Ammon's horn (tissue), 1 donor: Measurements from ENCODE around the gene D2HGDH.
"Not testable (repeated sequence)": the region's sequence is repeated elsewhere in the genome, so short reads cannot be mapped to it uniquely, and the experiment has no call there.

ENCODE experiments used
- DNase-seq: peaks from one replicate; pipeline ENCODE4 v3.0.0-alpha.2; 2016; ENCODE audit warnings: low spot score

D2HGDH gene

DNA sequence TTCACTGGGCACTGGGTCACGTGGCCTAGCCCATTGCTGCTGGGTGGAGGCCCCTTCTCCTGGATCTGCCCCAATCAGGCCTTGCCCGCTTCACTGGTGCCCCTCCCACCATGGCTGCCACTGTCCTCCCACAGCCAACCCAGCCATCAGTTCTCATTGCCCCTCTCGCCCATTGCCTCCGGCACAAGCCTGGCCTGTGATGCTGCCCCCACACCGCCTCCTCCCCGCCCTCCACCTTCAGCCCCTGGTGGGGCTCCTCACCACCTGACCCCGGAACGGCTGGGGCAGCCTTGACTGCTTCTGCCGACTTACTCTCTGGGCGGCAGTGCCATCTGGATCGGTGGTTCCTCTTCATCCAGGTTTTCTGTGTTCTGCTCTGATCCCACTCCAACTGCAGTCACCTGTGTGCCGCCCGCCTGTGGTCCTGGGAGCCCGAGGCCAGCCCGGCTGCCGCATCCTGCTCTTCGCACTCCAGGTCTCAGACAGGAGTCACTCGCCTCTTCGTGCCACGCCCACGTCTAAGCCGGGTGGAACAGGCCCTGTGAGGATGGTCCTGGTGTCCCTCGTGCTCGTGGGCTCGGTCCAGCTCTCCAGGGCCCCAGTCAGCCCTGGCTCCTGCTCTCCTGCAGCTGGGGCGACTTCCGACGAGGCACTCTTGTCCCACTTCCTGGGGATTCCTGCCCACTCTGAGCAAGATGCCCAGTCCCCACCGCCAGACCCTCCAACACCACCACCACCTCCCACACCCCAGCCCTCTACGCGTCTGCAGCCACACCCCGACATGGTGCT is 14.2 kb downstream of the D2HGDH start:
- DNase-seq, result no peak

DNA sequence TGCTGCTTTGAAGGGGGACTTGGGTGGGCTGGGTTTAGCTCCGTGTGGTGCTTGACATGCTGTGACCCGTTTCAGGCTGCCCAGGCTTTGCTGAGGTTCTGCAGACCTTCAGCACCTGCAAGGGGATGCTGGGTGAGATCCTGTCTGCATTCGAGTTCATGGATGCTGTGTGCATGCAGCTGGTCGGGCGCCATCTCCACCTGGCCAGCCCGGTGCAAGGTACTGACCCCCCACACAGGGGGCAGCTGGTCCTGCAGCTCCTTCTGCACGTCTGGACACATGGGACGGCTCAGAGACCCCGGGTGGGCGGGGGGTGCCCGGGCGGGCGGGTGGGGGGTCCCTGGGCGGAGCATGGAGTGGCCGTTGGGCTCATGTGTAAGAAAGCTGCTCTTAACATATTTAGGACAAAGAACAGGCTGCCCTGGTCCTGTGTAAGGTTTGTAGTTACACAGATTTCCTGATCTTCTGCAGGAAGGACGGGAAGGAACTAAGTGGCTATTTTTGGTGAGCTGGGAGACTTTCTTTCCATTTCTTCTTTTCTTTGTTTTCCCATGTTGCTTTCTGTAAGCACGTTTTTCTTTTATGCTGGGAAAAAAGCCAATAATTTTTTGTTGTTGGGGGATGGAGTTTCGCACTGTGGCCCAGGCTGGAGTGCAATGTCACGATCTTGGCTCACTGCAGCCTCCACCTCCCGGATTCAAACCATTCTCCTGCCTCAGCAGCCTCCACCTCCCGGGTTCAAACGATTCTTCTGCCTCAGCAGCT is 15.8 kb downstream of the D2HGDH start:
- DNase-seq, result no peak

DNA sequence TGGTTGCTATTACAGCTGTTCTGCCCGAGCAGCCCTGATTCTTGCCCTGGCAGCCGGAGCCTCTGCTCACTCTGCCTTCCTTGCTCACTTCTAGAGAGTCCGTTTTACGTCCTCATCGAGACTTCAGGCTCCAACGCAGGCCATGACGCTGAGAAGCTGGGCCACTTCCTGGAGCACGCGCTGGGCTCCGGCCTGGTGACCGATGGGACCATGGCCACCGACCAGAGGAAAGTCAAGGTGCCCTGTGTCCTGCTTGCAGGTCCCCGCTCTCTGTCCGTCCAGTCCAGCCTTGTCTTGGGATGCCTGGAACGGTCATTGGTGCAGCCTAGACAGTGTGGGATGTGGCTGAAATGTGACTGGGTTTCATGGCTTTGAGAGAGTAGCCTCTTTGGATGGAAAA is 16.7 kb downstream of the D2HGDH start:
- no peak for DNase-seq

DNA sequence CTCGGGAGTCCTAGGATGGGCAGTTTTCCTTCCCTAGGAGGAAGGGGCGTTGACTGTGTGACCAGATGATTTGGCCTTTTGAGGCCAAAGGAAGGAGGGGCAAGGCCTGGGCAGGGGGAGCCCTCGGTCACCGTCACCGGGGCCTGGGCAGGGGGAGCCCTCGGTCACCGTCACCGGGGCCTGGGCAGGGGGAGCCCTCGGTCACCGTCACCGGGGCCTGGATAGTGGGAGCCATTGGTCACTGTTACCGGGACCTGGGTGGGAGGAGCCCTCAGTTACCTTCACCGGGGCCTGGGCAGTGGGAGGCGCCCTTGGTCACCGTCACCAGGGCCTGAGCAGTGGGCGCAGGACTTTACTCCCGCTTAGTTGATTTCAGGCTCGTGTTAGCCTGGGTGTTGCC is 17.3 kb downstream of the D2HGDH start:
- DNase-seq, result no peak

DNA sequence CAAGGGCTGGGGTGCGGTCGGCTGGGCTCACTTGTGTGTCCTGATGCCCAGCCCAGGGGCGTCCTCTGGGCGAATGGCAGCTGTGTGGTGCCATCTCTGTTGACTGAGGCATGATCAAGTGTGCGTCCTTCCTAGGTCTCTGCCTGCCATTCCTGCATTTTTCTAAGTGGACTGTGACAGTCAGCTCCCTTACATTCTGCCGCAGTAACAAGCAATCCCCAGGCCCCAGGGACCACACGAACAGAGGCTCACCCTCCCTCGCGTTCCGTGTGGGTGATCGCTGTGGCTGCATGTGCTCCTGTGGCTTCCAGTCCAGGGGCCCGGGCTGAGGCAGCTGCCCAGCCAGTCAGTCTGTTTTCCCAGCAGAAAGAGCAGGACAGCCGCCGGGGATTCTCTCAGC is 17.8 kb downstream of the D2HGDH start:
- no peak for DNase-seq

DNA sequence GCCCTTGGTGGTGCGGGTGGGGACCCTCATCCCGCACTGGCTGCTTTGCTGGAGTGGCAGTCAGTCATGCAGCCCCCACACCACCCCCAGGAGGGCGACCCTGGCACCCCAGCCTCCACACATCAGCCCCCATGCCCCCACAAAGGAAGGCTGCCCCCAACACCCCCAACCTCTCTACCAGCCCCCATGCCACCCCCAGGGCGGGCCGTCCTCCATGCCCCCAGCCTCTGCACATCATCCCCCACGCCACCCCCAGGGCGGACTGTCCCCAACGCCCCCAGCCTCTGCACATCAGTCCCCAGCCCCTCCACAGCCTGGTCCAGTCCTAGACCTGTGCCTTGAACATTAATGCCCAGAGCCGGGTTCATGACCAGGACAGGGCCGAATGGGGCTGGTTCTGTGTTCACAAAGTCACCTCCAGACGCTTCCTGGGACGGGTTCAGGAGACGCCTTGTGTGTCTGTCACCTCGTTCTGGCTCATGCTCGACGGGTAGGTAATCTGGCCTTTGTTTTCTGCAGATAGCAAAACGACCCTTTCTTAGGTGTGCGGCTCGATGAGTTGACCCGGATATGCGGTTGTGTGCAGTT is 18.4 kb downstream of the D2HGDH start:
- no peak for DNase-seq

DNA sequence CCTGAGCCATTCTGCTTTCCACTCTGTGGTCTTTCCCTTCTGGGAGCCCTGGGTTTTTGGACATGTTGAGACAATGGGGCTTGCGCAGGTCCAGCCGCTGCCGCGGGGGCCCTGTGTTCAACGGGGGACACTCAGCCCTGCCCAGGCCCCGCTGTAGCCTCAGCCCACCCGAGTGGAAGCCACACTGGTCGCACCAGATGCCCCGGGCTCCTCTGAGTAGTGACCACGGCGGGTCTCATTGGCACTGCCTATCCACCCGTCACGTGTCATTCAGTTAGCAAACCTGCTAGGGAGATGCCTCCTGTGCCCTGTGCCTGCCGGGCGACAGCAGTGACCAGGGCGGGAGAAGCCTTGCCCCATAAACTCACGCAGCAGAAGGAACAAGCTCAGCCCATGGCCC is 19.1 kb downstream of the D2HGDH start:
- DNase-seq, result no peak

DNA sequence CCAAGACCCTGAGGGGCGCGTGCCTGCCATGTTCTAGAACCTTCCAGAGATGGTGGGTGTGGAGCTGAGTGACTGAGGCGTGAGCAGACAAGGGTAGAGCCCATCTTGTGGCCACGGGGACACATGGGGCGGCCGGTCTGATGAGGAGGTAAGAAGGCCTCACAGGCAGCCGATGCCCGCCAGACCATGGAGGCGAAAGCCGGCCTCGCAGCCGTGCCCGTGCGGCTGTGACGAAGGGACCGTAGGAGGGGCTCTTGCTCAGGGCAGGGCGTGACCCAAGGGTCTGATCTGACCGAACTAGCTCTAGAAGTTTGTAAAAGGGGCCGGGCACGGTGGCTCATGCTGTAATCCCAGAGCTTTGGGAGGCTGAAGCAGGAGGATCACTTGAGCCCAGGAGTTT is 19.6 kb downstream of the D2HGDH start:
- no peak for DNase-seq

DNA sequence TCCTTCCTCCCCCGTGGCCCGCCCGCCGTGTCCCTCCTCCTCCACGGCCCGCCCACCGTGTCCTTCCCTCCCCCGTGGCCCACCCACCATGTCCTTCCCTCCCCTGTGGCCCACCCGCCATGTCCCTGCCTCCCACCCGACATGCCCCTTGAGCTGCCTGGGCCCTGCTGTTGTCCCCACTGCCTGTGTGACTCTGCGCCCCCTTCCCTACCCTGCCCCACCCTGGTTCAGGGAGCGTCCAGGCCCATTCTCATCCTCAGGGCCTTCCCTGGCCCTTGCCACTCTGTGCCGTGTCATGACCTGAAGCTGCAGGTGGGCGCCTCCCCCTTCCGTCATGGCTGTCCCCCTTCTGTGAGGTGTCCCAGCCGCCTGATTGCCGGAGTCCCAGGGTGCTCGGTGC is 20.7 kb downstream of the D2HGDH start:
- no peak for DNase-seq

DNA sequence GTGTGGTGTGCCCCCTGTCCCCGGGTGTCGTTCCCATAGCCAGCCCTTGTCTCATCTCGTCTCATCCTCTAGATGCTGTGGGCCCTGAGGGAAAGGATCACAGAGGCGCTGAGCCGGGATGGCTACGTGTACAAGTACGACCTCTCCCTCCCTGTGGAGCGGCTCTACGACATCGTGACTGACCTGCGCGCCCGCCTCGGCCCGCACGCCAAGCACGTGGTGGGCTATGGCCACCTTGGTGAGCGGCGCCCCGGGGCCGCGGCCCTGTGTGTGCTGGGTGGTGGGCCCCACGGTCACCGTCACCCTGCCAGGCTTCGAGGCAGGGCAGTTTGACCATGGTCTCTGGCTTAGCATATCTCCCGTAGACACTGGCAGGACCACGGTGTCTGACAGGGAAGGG is 21.3 kb downstream of the D2HGDH start:
- no peak for DNase-seq

DNA sequence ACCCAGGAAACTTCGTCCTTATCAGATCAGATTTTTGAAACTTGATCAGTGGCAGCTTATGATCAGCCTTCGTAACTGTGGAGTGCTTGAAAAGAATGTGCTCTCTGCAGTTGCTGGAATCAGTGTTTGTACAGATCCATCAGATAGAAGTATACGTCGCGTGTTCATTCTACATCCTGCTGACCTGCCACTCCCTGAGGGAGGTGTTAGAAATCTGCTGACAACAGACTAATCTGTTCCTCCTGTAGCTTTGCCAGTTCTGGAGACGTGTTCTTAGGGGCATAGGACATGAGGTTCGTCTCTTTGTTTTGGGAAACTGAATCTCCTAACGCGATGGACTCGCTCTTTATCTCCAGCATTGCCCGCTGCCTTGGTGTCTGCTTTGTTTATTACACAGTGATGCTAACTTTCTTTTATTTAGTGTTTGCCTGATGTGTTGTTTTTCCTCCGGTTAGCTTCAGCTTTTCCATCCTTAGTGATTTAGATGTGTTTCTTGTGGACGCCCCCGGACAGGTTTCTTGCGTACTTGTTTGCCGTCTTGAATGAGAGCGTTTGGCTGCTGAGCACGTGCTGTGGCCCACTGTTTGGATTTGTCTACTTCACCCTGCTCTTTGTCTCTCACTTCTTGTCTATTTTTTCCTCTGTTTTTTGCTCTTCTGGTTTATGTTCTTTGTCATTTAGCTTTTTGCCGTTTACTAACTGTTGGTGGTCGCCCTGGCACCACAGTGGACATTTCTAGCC is 24.8 kb downstream of the D2HGDH start:
- DNase-seq, result no peak

DNA sequence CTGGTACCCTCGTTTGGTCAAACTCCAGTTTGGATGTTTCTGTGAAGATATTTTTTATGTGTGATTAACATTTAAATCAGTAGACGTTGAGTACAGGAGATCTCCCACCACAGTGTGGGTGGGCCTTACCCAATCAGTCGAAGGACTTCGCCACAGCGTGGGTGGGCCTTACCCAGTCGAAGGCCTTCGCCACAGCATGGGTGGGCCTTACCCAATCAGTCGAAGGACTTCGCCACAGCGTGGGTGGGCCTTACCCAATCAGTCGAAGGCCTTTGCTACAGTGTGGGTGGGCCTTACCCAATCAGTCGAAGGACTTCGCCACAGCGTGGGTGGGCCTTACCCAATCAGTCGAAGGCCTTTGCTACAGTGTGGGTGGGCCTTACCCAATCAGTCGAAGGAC is 25.5 kb downstream of the D2HGDH start:
- not testable (repeated sequence) for DNase-seq

DNA sequence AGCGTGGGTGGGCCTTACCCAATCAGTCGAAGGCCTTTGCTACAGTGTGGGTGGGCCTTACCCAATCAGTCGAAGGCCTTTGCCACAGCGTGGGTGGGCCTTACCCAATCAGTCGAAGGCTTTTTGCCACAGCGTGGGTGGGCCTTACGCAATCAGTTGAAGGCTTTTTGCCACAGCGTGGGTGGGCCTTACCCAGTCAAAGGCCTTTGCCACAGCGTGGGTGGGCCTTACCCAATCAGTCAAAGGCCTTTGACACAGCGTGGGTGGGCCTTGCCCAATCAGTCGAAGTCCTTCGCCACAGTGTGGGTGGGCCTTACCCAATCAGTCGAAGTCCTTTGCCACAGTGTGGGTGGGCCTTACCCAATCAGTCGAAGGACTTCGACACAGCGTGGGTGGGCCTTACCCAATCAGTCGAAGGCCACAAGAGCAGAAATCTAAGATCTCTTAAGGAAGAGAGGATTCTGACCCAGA is 25.9 kb downstream of the D2HGDH start:
- DNase-seq, result no peak

DNA sequence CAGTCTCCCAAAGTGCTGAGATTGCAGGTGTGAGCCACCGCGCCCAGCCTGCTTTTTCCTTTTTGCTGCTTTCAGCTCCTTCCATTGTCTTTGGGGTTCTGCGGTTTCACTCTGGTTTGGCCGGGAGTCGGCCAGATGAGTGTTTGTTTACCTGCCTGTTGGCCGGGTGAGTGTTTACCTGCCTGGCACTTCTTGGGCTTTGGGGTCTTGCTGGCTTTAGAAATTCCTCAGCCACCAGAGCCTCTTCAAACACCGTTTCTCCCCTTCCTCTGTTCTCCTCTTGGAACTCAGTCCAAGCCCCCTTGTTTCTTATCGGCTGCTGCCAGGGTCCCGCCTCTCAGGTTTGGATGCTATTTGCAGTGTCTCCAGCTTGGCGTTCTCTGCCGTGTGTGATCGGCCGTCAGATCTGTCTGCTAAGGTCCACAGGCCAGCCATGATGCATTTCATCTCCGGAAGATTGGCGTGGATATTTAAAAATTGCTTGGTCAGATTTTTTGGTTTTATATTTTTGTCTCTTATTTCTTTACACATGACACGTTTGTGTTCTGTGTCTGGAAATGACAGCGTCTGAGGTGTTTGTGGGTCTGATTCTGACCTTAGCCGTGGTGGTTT is 28.0 kb downstream of the D2HGDH start:
- DNase-seq, result no peak

DNA sequence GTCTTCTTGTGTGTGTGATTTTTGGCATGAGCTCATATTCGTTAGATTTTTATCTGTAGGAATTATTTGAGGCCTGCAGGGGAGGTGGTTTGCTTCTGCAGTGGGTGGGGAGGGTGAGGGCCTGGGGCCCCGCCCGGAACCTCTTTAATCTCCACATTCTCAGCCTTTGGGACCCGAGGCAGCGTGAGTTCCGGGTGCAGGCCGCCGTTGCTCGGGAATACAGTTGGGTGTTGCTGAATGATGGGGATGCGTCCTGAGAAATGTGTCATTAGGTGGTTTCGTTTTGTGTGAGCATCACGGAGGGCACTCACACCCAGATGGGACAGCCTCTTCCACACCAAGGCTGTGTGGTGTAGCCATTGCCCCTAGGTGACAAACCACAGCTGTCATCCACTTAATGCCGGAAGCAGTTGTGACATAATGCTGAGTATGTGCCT is 28.5 kb downstream of the D2HGDH start:
- DNase-seq, result no peak

DNA sequence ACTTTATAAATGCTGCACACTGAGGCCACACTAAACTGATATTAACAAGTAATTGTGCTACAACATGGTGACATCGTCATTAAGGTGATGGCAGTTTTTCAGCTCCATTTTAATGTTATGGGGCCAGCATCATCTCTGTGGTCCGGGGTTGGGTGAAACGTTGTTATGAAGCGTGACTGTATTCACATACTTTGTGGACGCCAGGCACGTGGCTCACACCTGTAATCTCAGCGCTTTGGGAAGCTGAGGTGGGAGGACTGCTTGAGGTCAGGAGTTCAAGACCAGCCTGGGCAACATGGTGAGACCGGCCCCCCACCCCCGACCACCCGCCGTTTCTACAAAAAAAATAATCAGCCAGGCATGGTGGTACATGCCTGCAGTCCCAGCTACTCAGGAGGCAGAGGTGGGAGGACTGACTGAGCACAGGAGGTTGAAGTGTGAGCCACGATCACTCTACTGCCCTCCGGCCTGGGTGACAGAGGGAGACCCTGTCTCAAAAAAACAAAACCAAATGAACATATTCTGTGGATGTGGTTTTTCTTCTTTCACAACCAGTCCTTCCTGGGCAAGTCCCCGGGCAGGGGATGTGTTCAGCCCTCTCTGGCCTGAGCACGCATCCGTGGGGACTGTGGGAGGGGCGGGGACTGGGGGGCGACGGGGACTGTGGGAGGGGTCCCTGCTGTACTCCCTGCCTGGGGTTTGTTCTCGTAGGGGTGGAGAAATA is 29.3 kb downstream of the D2HGDH start:
- no peak for DNase-seq

DNA sequence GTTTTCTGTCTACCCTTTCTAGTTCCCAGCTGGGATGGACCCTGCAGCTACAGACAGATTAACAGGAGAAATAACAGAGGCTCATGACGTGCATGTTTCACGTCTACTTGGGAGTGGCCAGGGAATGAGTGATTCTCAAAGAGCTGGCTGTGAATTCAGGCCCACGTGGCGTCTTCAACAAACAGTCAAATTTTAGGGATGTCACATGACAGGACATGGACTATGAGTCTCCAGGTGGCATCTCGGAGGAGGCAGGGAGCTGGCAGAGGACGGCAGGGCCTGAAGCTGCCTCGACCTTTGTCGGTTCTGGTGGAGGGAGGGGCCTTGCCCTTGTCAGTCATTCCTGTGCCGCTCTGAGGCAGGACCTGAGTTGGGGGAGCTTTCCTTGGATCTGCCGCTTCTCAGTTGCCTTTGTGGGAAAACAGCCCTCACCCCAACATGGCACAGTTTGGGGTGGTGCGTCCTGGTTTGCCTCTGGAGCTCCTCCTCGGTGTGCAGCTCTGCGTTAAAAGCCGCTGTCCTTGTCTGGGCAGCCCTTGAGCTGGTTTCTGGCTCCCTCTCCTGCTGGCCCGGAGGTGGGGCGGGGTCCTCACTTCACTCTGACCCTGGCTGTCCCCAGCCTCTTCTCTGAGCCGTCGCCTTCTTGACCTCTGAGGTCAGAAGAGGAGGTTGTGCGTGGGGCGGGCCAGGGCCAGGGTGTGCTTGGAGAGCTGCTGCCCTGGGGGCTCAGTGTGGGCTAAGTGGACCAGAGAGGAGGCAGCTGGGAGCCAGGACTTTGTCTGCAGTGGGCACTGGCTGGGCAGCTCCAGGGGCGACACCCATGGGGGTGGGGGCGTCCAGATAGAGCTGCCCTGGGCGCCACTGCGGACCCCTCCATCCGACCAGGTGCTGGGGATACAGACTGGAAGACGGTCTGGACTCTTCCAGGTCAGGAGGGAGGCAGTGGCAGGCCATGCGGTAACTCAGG is 30.1 kb downstream of the D2HGDH start:
- no peak for DNase-seq

DNA sequence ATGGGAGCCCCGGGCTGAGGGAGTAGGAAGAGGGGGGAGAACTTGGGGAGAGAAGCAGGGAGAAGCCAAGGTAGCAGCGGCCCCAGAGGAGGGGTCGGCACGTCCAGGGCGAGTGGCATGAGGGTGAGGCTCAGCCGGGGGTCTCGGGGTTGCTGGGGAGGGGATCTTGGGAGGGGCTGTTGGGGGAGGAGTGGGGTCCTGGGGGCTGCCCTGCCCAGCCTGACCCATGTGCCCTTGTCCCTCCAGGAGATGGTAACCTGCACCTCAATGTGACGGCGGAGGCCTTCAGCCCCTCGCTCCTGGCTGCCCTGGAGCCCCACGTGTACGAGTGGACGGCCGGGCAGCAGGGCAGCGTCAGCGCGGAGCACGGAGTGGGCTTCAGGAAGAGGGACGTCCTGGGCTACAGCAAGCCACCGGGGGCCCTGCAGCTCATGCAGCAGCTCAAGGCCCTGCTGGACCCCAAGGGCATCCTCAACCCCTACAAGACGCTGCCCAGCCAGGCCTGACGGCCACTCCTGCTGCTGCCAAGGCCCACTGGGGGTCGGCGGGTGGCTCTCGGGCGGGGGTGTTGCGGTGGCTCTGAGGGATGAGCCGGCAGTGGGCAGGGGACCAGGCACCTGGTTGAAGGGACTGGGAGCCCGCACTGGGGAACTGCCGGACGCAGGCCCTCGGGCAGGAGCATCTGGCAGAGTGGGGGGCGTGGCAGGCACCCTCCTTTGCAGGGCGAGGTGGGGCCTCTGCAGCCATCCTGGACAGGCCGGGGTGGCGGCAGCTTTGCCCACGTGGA is 33.2 kb downstream of the D2HGDH start:
- DNase-seq, result no peak

DNA sequence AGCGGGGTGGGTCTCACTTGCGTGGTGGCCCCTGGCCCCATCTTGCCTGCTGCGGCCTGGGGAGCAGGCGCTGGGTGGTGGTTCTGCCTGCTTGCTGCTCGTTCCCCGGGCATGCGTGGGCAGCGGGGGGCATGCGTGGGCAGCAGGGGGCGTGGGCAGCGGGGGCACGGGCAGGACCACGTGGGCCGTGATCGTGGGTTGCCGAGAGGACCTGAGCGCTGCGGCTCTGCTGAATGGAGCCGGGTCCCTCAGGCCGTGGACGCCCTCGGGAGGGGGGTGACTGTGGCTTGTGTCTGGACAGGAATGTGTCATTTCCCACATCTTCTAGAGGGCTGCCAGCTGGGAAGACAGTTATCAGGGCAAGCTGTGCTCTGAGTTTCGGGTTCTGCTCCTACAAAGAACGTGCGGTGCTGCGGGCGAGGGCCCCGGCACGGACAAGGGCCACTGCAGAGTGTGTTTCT is 33.9 kb downstream of the D2HGDH start:
- no peak for DNase-seq
